GM19328 (cell line): ENCODE results near the gene TPM4.
"Not testable (repeated sequence)": the region's sequence is repeated elsewhere in the genome, so short reads cannot be mapped to it uniquely, and the experiment has no call there.

Source experiments
- ATAC-seq: cut with Tn5 transposase; IDR thresholded peaks from one replicate; pipeline ENCODE4 v1.9.1; 2021; ENCODE audit warnings: mild to moderate bottlenecking, moderate library complexity; ENCODE audit not compliant: unreplicated experiment

TPM4 gene

DNA sequence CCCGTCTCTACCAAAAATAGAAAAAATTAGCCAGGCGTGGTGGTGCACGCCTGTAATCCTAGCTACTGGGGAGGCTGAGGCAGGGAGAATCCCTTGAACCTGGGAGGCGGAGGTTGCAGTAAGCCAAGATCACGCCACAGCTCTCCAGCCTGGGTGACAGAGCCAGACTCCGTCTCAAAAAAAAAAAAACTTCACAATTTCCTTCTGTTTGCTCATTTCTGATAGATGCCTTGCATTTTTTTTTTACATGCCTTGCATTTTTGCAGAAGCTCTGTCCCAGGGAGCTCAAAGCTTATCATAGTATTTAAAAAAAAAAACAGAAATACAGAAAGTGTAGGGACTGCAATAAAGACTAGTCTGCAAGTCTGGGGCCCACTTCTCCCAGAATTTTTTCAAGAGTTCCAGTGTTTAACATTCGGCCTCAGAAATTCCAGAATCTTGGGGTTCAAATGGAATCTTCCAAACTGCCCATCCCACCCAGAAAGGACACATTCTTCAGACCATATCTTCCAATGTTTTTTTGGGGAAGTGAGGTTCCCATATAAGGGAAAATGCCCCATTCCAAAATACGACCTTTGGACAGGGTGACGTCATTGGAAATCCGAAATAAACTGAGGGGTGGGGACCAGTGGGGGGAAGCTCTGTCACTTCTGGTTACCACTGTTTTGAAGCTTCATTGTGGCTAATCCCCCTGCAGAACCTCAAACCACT lies 18.2 kb downstream of the TPM4 start:
- ATAC-seq, result no peak

DNA sequence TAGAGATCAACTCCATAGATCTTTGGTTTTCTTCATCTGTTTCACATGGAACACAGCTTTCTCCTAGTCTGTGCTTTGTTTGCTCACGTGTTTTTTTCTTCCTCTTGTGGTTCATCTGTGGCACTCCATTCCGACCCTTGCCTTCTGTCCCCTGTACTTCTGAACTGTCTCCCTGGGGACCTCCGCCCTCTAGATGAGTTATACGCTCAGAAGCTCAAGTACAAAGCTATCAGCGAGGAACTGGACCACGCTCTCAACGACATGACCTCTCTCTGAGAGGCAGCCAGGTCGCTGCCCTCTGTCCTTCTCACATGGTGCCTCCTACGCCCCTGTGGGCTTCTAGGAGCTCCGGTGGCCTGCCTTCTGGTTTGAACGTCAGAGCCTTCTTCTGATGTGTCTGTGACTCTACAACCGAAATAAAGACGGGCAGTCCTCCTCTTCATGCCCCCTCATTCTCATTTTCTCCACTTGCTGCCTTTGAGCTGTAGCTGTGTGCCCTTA lies 18.8 kb downstream of the TPM4 start:
- ATAC-seq, result no peak

DNA sequence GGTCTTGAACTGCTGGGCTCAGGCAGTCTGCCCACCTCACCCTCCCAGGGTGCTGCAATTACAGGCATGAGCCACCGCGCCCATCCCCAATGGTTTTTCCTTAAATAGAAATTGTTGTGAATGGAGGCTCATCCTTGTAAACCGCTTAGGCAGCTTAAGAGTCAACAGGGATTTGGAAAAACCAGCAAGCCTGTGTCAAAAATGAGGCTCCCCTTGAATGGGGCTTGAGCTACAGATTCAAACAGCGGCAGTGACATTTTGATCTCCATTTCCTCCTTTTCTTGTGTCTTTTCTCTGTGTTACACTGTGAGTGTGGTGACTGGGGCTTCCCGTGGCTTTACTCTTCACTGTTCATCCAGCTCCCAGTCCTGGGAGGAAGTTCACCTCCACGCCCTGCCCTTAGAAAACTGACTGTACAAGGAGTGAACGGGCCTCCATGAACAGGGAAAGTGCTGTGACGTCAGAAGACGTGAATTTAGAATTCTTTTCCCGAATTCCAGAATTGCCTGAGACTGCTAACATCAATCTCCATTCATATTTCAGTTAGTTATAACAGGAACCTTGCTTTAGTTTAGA lies 20.1 kb downstream of the TPM4 start:
- ATAC-seq, result no peak

DNA sequence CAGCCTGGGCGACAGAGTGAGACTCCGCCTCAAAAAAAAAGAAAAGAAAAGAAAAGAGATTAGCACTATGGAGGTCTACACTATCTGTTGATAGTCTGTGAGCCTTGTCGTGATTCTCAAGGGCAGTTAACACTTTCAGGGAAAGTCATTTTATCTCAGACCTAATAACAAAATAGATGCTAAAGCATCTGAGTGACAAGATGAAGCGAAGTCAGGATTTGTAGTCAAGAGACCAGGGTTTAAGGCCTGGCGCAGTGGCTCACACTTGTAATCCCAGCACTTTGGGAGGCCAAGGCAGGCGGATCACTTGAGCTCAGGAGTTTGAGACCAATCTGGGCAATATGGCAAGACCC lies 22.1 kb downstream of the TPM4 start:
- no peak for ATAC-seq

DNA sequence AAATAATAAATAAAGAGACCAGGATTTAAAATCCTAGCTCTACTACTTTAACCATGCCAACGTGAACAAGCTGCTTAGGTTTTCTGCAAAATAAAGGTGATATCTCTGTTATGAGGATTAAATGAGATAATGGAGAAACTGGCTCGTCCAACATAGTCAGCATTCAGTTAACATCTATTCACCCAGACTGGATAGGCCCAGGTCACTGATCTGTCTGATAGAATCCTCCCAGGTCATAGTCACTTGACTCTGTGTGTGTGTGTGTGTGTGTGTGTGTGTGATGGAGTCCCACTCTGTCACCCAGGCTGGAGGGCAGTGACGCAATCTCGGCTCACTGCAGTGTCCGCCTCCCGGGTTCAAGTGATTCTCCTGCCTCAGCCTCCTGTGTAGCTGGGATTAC lies 22.5 kb downstream of the TPM4 start:
- ATAC-seq, result no peak

DNA sequence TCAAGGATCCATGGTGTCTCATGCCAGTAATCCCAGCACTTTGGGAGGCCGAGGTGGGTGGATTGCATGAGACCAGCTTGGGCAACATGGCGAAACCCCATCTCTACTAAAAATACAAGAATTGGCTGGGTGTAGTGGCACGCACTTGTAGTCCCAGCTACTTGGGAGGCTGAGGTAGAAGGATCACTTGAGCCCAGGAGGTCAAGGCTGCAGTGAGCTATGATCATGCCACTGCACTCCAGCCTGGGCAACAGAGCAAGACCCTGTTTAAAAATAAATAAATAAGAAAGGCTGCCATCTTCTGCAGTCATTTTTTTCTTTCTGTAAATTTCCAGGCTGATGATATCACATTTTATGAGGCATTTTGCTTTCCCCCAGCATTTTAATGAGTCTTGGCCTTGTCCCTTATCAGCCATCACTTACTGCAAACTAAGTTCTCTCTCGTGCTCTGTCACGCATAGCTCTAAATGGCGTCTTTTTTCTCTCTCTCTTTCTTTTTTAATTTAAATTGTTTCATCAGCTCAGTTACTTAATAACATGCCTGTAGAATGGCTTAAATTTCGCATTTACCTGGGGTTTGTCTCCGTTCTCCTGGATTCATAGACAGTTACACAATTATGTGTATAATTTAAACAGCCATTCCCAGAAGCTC lies 23.1 kb downstream of the TPM4 start:
- not testable (repeated sequence) for ATAC-seq

DNA sequence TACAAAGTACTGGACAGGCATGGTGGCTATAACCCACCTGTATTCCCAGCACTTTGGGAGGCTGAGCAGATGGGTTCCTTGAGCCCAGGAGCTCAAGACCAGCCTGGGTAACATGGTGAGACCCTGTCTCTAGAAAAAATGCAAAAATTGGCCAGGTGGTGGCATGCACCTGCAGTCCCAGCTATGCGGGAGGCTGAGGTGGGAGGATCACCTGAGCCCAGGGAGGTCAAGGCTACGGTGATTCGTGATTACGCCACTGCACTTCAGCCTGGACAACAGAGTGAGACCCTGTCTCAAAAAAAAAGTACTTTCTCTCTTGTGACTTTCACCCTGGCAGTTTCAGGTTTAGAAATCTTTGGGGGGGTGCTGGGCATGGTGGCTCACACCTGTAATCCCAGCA lies 24.2 kb downstream of the TPM4 start:
- ATAC-seq, result no peak

DNA sequence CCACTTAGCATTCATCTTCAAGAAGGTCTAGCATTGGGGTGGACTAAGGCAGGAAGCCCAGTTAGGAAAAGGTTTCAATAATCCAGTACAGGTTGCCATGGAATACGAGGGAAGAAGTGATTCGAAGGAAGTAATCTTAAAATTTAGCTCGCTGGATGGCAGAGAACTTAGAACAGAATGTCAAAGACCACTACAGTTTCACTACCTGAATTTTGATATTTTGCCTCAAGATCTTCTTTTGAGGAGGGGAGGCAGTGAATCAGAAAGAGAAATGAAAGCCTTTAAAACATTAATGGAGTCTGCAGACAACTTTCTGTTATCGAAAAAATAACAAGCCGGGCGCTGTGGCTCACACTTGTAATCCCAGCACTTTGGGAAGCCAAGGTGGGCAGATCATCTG lies 28.4 kb downstream of the TPM4 start:
- no peak for ATAC-seq

DNA sequence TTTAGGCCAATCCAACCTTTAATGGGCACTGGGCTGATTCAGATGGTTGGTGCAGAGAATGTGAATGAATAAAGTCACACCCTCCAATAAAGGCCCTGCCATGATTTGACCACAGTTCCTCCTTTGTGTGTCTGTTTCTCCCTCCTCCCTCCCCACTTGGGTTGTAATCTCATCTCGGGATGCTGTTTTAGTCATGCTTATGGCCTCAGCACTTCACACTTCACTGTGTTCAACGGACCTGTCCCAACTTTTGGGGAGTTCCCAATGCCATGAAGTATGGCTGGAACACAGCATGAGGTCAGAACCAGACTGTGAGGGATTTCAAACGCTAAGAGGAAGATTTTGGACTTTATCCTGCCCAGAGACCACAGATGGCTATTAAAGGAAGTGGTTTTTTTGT lies 29.8 kb downstream of the TPM4 start:
- ATAC-seq, result no peak

DNA sequence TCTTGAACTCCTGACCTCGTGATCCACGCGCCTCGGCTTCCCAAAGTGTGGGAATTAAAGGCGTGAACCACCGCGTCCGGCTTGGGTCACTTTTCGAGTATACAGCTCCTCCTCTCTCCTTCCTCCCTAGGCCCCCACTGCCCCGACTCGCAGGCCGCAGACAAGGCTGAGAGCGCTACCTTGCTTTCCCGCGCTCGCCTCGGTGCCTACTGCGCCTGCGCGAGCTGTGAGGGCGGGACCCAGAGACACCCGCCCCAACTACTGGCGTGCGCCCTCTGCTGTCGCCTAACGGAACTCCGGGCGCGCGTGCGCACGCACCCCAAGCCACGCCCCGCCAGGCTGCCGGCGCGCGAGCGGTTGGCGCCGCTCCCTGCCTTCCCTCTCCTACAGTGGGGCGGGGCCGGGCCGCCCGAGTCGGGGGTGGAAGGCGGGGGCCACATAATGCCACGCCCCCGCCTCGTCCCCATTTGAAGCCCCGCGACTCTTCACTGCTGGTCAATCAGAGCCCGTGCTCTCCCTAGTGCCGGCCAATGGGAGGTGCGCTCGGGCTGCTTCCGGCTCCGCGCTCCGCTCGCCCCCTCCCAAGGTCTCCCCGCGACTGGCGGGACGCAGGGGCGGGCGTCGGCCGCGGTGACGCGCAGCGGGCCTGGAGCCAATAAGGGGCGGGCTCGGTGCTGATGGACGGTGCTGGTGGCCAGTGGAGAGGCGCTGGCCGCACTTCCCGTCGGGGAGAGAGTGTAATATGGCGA lies 35.0 kb downstream of the TPM4 start, which contains the start of gene RAB8A:
TSS of gene RAB8A (plus strand) at position 730 of the 749 bp plus-strand sequence. CDS start at position 743, 13 bp downstream.
- peak; percentile 86 for ATAC-seq

DNA sequence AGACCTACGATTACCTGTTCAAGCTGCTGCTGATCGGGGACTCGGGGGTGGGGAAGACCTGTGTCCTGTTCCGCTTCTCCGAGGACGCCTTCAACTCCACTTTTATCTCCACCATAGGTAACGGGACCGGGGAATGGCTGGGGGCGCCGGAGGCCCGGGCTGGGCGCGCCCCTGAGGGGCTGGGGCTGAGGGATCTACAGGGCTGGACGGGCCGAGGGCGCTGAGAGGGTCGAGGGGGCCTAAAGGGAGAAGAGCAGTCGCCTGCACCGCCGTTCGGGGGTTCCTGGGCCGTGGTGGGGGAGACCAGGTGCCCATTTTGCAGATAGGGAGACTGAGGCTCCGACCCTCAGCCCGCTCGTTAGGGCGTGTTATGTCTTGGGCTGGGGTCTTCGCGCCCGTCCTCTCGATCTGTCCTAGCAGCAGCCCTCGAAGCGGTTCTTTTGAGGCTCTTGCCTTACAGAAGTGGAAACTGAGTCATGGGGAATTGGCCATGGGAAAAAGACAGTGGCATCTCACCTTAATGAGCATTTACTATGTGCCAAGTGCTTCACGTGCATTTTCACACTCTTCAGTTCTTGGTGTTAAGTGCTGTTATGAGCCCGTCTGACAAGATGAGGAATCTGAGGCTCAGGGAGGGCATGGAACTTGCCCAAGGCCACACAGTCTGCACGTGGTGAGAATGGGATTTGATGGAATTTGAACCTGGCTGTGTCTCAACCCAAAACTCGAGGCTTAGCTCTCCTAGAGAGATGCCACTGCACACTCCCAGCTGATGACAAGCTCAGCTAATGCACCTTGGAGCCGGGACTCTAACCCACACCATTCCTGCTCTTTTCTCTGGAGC lies 35.8 kb downstream of the TPM4 start:
- peak; percentile 1 for ATAC-seq

DNA sequence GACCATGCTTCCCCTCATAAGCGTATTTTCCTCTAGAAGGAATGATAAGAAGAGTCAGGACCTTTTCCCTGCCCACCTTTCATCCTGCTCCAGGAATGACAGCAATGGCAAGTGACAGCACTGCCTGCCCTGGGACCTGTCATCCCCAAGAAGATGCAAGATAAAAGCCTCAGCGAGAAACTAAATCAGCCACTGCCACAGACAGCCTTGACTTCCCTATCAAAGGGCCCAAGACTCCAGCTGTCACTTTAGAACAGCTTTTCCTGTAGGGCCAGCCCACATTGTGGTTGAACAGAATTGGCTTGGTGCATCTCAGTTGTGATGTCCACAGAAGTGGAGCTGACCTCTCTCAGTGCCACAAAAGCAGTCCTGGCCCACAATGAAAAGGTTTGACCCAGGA lies 36.5 kb downstream of the TPM4 start:
- ATAC-seq, result no peak

DNA sequence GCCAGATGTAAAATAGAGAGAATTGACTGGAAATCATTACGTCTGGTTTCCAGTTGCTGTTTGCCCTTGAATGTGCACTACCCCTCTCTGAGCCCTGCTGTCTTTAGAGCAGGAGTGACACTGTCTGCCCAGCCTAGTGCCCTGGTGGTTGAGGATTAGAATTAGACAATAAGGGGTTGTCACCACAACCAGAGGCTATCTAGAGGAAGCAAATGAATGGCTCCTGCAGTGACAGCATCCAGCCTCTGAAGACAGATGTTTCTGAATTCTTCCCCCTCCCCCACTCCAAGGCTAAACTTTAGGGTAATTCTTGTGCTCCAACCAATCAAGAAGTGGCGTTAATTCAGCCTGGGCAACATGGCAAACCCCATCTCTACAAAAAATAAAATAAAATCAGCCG lies 37.4 kb downstream of the TPM4 start:
- ATAC-seq, result no peak

DNA sequence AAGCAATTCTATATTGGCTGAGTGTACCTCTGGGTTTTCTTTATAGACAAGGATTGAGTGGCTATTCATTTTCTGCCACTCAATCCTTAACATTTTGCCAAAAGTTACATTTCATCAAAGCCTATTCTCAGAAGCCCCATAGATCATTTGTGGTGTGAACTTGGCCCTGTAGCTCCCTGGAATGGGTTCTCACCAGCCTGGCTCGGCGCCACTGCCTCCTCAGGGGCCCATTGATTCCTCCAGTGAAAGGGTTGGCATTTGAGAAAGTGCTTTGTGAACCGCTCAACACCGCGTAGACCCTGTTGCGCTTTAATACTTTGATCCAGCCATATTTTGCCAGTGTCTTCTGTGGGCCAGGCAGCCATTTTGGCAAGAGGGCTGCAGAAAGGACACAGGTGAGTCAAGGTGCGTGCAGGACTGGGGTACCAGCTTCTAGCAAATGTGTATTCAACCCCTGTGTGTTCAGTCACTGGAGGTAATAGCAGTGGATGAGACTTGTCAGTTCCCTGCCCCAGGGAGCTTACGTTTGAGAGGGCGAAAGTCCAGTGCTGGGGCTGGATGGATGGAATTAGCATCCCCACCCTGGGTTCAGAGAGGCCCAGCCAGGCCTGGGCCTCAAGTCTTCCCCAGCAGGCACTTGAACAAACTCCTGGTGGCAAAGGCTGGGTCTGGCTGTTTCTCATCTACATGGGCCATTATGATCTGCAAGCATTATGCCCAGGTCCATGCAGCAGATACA lies 39.2 kb downstream of the TPM4 start:
- ATAC-seq, result no peak

DNA sequence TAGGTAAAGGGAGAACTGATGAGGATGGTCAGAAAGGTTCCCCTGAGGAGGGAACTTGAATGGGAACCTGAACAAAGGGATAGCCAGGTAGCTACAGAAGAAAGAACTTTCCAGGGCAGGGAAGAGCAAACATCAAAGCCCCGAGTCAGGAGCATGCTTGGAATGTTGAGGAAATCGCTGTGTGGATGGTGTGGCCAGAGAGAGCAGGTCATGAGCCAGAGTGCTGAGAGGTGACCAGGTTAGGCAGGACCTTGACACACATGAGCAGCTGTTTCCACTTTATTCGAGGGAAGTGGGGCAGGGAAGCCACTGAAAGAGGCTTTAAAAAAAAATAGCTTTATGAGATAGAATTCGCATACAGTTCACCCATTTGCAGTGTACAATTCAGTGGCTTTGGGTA lies 39.8 kb downstream of the TPM4 start:
- ATAC-seq, result no peak

DNA sequence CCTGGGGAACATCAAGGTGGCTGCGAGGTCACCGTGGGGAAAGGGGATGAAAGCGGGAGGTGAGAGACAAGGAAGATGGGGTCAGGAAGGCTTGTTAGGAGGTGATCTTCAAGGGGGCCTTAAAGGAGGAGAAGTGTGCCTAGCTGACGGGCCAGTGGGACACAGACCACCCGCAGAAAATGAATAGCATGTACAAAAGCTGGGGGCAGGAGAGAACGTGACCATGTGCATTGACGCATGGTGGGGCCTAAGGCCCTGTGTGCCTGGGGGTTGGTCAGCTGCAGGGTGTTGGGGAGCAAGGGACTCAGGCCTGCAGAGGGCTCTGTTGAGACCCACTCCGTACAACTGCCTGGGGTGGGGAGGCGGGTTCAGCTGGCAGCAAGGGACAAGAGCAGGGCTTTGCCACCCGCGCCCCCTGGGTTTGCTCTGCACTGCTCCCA lies 41.3 kb downstream of the TPM4 start:
- ATAC-seq, result no peak

DNA sequence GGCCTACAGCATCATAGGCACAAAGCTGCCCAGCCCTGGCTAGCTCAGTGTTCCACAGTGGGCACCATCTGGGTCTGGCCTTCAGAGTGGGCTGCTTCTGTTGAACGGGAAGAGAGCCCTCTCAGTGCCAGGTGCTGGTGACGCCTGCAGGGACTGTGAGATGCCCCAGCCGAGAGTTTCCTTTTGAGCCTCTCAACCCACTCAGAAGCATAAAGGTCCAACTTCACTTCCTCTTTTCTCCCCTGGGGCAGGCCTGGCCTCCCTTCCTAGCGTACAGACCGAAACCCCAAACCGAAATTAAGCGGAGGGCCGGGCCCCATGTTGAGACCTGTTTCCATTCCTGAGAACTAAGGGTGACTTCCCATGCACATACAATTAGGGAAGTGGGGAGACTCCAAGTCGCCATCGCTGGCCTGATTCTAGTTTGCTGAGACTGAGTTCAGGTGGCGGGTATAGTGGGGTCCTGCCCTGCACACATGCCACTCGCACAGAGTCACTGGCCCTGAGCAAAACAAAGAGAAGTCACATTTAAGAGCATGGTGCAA lies 42.3 kb downstream of the TPM4 start:
- ATAC-seq, result peak; percentile 68

DNA sequence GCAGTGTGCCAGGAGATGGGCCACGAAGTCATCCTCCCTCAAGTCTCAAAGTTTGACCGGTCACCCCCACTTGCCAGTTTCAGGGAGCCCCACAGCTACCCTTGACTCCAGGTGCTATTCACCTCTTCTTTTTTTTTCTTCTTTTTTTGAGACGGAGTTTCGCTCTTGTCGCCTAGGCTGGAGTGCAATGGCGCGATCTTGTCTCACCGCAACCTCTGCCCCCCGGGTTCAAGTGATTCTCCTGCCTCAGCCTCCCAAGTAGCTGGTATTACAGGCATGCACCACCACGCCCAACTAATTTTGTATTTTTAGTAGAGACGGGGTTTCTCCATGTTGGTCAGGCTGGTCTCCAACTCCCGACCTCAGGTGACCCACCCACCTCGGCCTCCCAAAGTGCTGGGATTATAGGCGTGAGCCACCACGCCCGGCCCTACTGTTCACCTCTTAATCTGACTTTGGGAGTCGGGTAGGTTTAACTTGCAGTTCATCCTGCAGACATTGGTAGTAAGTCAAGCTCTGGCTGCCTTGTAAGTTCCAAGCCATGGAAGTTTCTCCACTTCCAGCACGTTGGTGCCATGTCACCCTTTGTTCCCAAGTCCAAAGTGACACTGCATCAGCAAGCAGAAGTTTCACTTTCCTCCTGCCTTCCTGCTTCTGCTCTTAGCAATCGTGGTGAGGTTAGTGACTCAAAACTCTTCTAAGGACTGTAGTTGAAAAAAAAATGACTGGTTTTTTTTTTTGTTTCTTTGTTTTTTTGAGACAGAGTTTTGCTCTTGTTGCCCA lies 43.0 kb downstream of the TPM4 start:
- ATAC-seq, result not testable (repeated sequence)

DNA sequence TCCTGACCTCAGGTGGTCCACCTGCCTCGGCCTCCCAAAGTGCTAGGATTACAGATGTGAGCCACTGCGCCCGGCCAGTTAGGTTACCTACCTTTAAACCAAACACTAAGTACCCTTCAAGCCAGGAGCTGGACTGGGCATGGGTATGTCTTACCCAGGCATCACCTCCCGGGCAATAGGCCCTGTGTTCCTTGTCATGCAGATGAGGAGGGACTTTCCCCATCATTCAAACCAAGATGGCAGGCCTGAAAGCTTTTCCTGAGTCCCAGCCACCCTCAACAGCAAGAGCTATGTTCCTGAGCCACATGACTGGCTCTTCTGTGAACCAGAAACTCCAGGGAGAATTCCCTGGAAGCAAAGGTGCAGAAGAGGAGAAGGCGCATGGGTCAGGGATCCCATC lies 44.8 kb downstream of the TPM4 start:
- ATAC-seq, result no peak
